GM19395 (cell line): ENCODE measurements around the gene DDHD1.
"Not testable (repeated sequence)": the region's sequence is repeated elsewhere in the genome, so short reads cannot be mapped to it uniquely, and the experiment has no call there.

ENCODE experiments used
- ATAC-seq: cut with Tn5 transposase; IDR thresholded peaks from one replicate; pipeline ENCODE4 v1.9.1; 2021; ENCODE audit warnings: mild to moderate bottlenecking, moderate library complexity; ENCODE audit not compliant: unreplicated experiment

The DDHD1 gene

GRCh38 chr14:53152887-53153701, at the start of gene DDHD1:
DDHD1 (minus strand) TSS chr14:53153323; CDS start chr14:53153098, 225 bp downstream.
- peak; percentile 70 for ATAC-seq

GRCh38 chr14:53195949-53196348, 42.8 kb upstream of the DDHD1 start:
- ATAC-seq: no peak

- no peak for ATAC-seq
Measured at GRCh38 chr14:53193193-53193592, 40.1 kb upstream of the DDHD1 start.

- ATAC-seq: no peak
Measured at GRCh38 chr14:53192052-53192760, 39.1 kb upstream of the DDHD1 start.

GRCh38 chr14:53190938-53191337, 37.8 kb upstream of the DDHD1 start:
- ATAC-seq: no peak

- ATAC-seq: no peak
Measured at GRCh38 chr14:53187921-53188463, 34.9 kb upstream of the DDHD1 start.

- ATAC-seq: no peak
Measured at GRCh38 chr14:53186532-53186931, 33.4 kb upstream of the DDHD1 start.

GRCh38 chr14:53183611-53184010, 30.5 kb upstream of the DDHD1 start:
- ATAC-seq: no peak

- no peak for ATAC-seq
Measured at GRCh38 chr14:53183056-53183455, 29.9 kb upstream of the DDHD1 start.

- not testable (repeated sequence) for ATAC-seq
Measured at GRCh38 chr14:53181463-53182081, 28.4 kb upstream of the DDHD1 start.

- ATAC-seq: peak; percentile 46
Measured at GRCh38 chr14:53180272-53181221, 27.4 kb upstream of the DDHD1 start.

GRCh38 chr14:53179486-53180005, 26.4 kb upstream of the DDHD1 start:
- not testable (repeated sequence) for ATAC-seq

- no peak for ATAC-seq
Measured at GRCh38 chr14:53175375-53175774, 22.3 kb upstream of the DDHD1 start.

GRCh38 chr14:53174918-53175317, 21.8 kb upstream of the DDHD1 start:
- no peak for ATAC-seq

- ATAC-seq: no peak
Measured at GRCh38 chr14:53168786-53169185, 15.7 kb upstream of the DDHD1 start.

- ATAC-seq: no peak
Measured at GRCh38 chr14:53167602-53168328, 14.6 kb upstream of the DDHD1 start.

- no peak for ATAC-seq
Measured at GRCh38 chr14:53161758-53162435, 8.8 kb upstream of the DDHD1 start.

- ATAC-seq: no peak
Measured at GRCh38 chr14:53156238-53156637, 3.1 kb upstream of the DDHD1 start.

- no peak for ATAC-seq
Measured at GRCh38 chr14:53153702-53154112, 584 bp upstream of the DDHD1 start.
